HepG2 (cell line): ENCODE results near the gene HTR3C. TPM values are rescaled to one million over a fixed set of nuclear protein-coding genes. Genes with fewer than 3 reads are reported as not detected.

Experiments
- CHD4 ChIP-seq: fragments of 200-600 bp; sonication (generic); IDR thresholded peaks from 2 replicates; pipeline ENCODE4 v1.7.0; 2017; ENCODE audit warnings: mild to moderate bottlenecking, low read length, borderline replicate concordance
- GABPB1 ChIP-seq: IDR thresholded peaks from 2 replicates; pipeline ENCODE4 v1.6.1; 2016; ENCODE audit warnings: mild to moderate bottlenecking, missing genetic modification reagents, moderate library complexity, missing compliant biosample characterization
- LBX2 ChIP-seq: sonication (generic); formaldehyde crosslinking; IDR thresholded peaks from 2 replicates; pipeline ENCODE4 v1.5.0; 2020; ENCODE audit warnings: missing genetic modification reagents, mild to moderate bottlenecking, borderline replicate concordance
- PRDM4 ChIP-seq: sonication (generic); formaldehyde crosslinking; IDR thresholded peaks from 2 replicates; pipeline ENCODE4 v1.9.0; 2021; ENCODE audit warnings: missing genetic modification reagents, borderline replicate concordance
- RERE ChIP-seq: IDR thresholded peaks from 2 replicates; pipeline ENCODE4 v1.6.1; 2016; ENCODE audit warnings: low read depth, missing genetic modification reagents, missing compliant biosample characterization
- SNAI1 ChIP-seq: sonication (generic); formaldehyde crosslinking; IDR thresholded peaks from 2 replicates; pipeline ENCODE4 v1.5.0; 2020; ENCODE audit warnings: mild to moderate bottlenecking, missing genetic modification reagents, borderline replicate concordance
- ZSCAN5A ChIP-seq: sonication (generic); formaldehyde crosslinking; IDR thresholded peaks from 2 replicates; pipeline ENCODE4 v1.8.0; 2022; ENCODE audit warnings: mild to moderate bottlenecking, missing genetic modification reagents, borderline replicate concordance
- polyA plus RNA-seq, 8 experiments: library from polyadenylated mRNA; depleted of rRNA in 3 of 8; stranded (reverse) in 7 of 8; unstranded in 1 of 8; fragments of >200 nt; fragmentation: Illumina TruSeq in 4 of 8; extraction: Trizol in 4 of 8; gene quantifications; 2 replicates each; pipeline versions ENCODE4 v1.2.1 to v1.2.3, GENCODE V29; 2011 to 2016; ENCODE audit warnings: low read depth in 4 of 8, missing spikeins in 1 of 8, mixed read lengths in 1 of 8; ENCODE audit not compliant: insufficient read depth in 1 of 8
- total RNA-seq, 5 experiments: library from RNA; depleted of rRNA; stranded (reverse); fragments of >200 nt; fragmentation: Illumina TruSeq; extraction: Trizol; gene quantifications; 2 replicates each; pipeline ENCODE4 v1.2.3, GENCODE V29; 2016; ENCODE audit warnings: low read depth in 1 of 5

HTR3C gene
- total and polyA plus RNA-seq, 2 of the 13 experiments (the other 11 are each of a cell fraction or from before 2014, with no cell fraction given): not detected

GRCh38 chr3:184097556-184097955, 44.7 kb downstream of the HTR3C start (continued):
- TF ChIP-seq RERE (CRISPR knock-in tag) (no peak), ZSCAN5A (CRISPR knock-in tag) (no peak), PRDM4 (CRISPR knock-in tag) (no peak), SNAI1 (CRISPR knock-in tag) (no peak), CHD4 (no peak), LBX2 (no peak), GABPB1 (CRISPR knock-in tag) (no peak)
